D721Med (cell line): ENCODE data around the gene TENM4.

ENCODE experiments used
- DNase-seq: peaks from one replicate; pipeline ENCODE4 v3.0.0; 2011; ENCODE audit warnings: low spot score; ENCODE audit not compliant: insufficient read length
- FAIRE-seq: peaks from 2 replicates; lab custom pipeline; 2011; peaks lifted over from hg19 to GRCh38; lab: Jason Lieb, UNC
- CTCF ChIP-seq: IDR thresholded peaks from 2 replicates; pipeline ENCODE4 v1.5.1; 2012; ENCODE audit warnings: mild to moderate bottlenecking, control low read depth; ENCODE audit not compliant: insufficient read depth; ENCODE audit errors: missing control alignments

The TENM4 gene

GRCh38 chr11:79108851-79109250, 332.0 kb downstream of the TENM4 start:
- FAIRE-seq, result no peak
- DNase-seq, result no peak
- TF ChIP-seq CTCF, result no peak

- DNase-seq, result no peak
- FAIRE-seq, result no peak
- no peak for TF ChIP-seq CTCF
Measured at GRCh38 chr11:79102840-79103239, 338.0 kb downstream of the TENM4 start.

GRCh38 chr11:79101656-79102055, 339.2 kb downstream of the TENM4 start:
- DNase-seq (no peak), FAIRE-seq (no peak)
- TF ChIP-seq CTCF, result no peak

DNA sequence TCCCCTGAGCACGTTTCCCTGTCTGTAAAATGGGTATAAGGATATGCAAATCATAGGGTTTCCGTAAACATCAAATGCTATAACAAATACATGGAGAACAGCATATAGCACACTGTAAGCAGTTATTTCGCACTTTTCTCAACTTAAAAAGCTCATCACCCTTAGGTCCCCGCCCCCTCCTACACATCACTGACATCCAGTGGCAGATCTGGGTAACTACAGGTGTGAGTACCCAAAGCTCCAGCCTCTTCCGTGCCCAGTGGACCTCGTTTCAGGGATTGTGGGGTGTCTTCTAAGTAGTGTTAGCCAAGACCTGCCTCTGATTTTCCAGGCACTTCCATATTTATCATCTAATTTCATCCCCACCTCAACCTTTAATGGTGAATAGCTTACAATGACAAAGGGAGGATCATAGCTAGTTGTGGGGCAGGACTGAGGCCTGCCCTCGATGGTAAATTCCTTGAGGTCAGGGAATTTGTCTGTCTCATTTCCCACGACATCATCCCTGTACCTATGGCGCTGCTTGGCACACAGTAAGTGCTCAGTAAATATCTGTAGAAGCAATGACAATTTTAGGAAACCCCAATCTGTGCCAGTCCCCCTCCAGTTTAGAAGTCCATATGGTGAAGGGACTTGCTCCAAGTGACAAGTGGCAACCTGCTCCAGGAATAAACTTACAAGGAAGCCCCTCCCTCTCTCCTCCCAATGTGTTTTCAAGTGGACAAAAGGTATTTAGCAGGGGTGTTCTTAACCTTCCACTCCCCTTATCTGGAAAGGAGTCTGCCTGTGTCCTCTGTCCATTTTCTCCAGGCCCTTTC, 340.5 kb downstream of the TENM4 start:
- TF ChIP-seq CTCF, result peak; percentile 66
- DNase-seq (peak; percentile 44), FAIRE-seq (peak; percentile 35)

DNA sequence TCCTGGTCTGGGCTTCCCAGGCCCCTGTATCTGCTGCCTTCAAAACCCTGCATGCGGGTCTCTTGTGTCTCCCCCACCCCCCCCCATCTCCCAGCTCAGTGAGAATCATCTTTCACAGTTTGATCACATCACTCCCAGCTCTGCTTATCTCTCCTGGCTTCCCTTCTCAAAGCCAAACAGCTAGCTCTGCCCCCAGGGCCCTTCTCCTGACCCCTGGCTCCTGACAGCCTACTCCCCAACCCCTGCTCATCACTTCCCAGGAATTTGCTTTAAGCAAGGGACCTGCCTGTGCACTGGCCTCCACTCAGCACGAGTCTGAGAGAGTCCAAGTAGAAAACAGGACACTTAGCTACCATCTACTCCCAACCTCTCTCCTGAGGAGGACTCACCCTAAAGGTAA, 342.7 kb downstream of the TENM4 start:
- FAIRE-seq (no peak), DNase-seq (no peak)
- TF ChIP-seq CTCF, result no peak

GRCh38 chr11:79097246-79097875, 343.5 kb downstream of the TENM4 start:
- FAIRE-seq (no peak), DNase-seq (no peak)
- TF ChIP-seq CTCF, result no peak

- FAIRE-seq, result no peak
- no peak for DNase-seq
- TF ChIP-seq CTCF, result no peak
Measured at GRCh38 chr11:79095424-79095823, 345.4 kb downstream of the TENM4 start.
